SJCRH30 (cell line): Measurements from ENCODE around the gene KIF17. TPM values are rescaled to one million over a fixed set of nuclear protein-coding genes. Genes with fewer than 3 reads are reported as not detected.

ENCODE experiments used
- total RNA-seq: library from RNA; depleted of rRNA; stranded (reverse); fragments of >200 nt; shearing (Covaris generic); gene quantifications from 2 replicates; pipeline ENCODE4 v1.2.3, GENCODE V29; 2014; rRNA removed

Gene KIF17
- total RNA-seq, 1 experiment from 2014 or later = 0.06 TPM

Other genes starting within 250 kb of the KIF17 start
- gene CAMK2N1, start 231.8 kb downstream of the KIF17 start, total RNA-seq = 4.7 and 6.2 TPM in 2 replicates
- gene MUL1, start 209.9 kb downstream of the KIF17 start, total RNA-seq = 26.7 and 28.8 TPM in 2 replicates
- gene FAM43B, start 165.4 kb downstream of the KIF17 start, total RNA-seq = 0.25 and 0.73 TPM in 2 replicates
- gene CDA, start 128.9 kb downstream of the KIF17 start, total RNA-seq = not detected in 2 replicates
- 14.8 and 17.4 TPM in 2 replicates for gene PINK1, start 84.5 kb downstream of the KIF17 start, total RNA-seq
- 267 and 269 TPM in 2 replicates for gene DDOST, start 56.6 kb downstream of the KIF17 start, total RNA-seq
- gene SH2D5, start 14.7 kb upstream of the KIF17 start, total RNA-seq = 8.4 and 10.7 TPM in 2 replicates
- 244 and 283 TPM in 2 replicates for gene HP1BP3, start 69.3 kb upstream of the KIF17 start, total RNA-seq